C4-2B (cell line): Measurements from ENCODE around the gene GRK5.

ENCODE experiments used
- CTCF ChIP-seq: fragments of 450-650 bp; conservative IDR thresholded peaks from 2 replicates; pipeline ENCODE4 v1.5.1; 2017; ENCODE audit warnings: mild to moderate bottlenecking
- ZFX ChIP-seq: fragments of 450-650 bp; IDR thresholded peaks from 2 replicates; pipeline ENCODE4 v1.6.1; 2017

DNA sequence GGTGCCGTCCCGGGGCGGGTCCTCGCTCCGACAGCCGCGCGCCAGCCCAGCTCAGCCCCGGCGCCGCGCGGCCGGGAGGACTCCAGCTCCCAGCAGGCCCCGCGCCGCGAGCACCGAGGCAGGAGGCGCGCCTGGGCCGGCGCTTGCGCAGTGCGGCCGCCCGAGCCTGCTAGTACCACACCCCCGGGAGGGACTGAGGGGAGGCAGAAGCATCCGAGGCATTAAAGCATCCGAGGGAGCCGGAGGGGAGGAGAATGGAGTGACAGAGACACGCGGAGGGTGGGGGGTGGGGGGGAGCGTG is at the start of gene GRK5:
- TF ChIP-seq CTCF (no peak), ZFX (no peak)
